Measurements from ENCODE around the gene LRRC40. TPM values are rescaled to one million over a fixed set of nuclear protein-coding genes. Genes with fewer than 3 reads are reported as not detected.

The LRRC40 gene
- total and polyA plus RNA-seq, 9 of the 15 experiments (the other 6 are each of a cell fraction or from before 2014, with no cell fraction given) = 16.1 to 36.2 (median 30.9) TPM

GRCh38 chr1:70117046-70117445 lies 88.3 kb downstream of the LRRC40 start:
- intact Hi-C loops (cut with micrococcal nuclease) = no loop called here
- H3K79me2 ChIP-seq (ENCODE audit: control insufficient read depth, insufficient read depth, low read length) = no peaks in the 10 kb centered on the region
- no peaks in the 10 kb centered on the region for H3K9me3 ChIP-seq (replicated peaks; ENCODE audit: control insufficient read depth, insufficient read depth, low read depth, low read length)
- CTCF ChIA-PET (ENCODE audit: low intra/inter-chr PET ratio) = no interaction called here
- no peaks in the 10 kb centered on the region for H3K9me1 ChIP-seq (ENCODE audit: control insufficient read depth, insufficient read depth, low read length)
- no peak overlapping the region for H3K4me2 ChIP-seq (ENCODE audit: insufficient read depth, low read length)
- no TSS peak for BruUV-seq (replicated peaks)
- no peak overlapping the region for H2AFZ ChIP-seq (ENCODE audit: low read depth, low read length)
- H3K27me3 ChIP-seq (ENCODE audit: control insufficient read depth in 2 of 2, insufficient read depth in 2 of 2, low read length in 2 of 2) = no peaks in the 10 kb centered on the region
- ATAC-seq = no peak
- no peaks in the 10 kb centered on the region for H3K36me3 ChIP-seq (ENCODE audit: control insufficient read depth, insufficient read depth, low read length)
- POLR2A ChIA-PET = interaction anchor here (1.1 to 1.2 kb wide), 2 partner anchors 10 to 15 kb away, joined by 3 to 4 read pairs; no protein-coding TSS in a partner anchor
- no peak overlapping the region for H3K9ac ChIP-seq (ENCODE audit: insufficient read depth in 1 of 2, low read depth in 2 of 2, low read length in 2 of 2)
- H3K4me1 ChIP-seq (replicated peaks in 1 of 2; ENCODE audit: control insufficient read depth in 2 of 2, insufficient read depth in 2 of 2, low read length in 2 of 2) = no peaks in the 10 kb centered on the region
- TF ChIP-seq SRF (CRISPR knock-in tag; IDR thresholded peaks at IDR 0.05) (no peak), DMBX1 (CRISPR knock-in tag; IDR thresholded peaks at IDR 0.05; ENCODE audit: borderline replicate concordance) (no peak), RBM17 (IDR thresholded peaks at IDR 0.05; ENCODE audit: borderline replicate concordance, low read depth, low read length) (no peak), RFX1 (IDR thresholded peaks at IDR 0.05) (no peak), RAD21 (CRISPR knock-in tag; conservative IDR thresholded peaks at IDR 0.05 in 1 of 2, IDR thresholded peaks at IDR 0.05 in 1 of 2) (no peak), ZBTB33 (CRISPR knock-in tag; IDR thresholded peaks at IDR 0.05) (no peak), ZNF707 (CRISPR knock-in tag; conservative IDR thresholded peaks at IDR 0.05) (no peak), YY1 (IDR thresholded peaks at IDR 0.05; ENCODE audit: borderline replicate concordance in 1 of 3, control insufficient read depth in 1 of 3, extremely low read depth in 1 of 3, insufficient read depth in 3 of 3, insufficient read length in 1 of 3, insufficient replicate concordance in 2 of 3, low read depth in 1 of 3, low read length in 2 of 3) (no peak), RBM14 (IDR thresholded peaks at IDR 0.05; ENCODE audit: borderline replicate concordance, insufficient read depth, low read depth, low read length) (no peak)
- no peaks in the 10 kb centered on the region for H4K20me1 ChIP-seq (replicated peaks; ENCODE audit: control insufficient read depth, insufficient read depth, low read length)
- FAIRE-seq = no peak
- H3K4me3 ChIP-seq = no peak overlapping the region
- in situ Hi-C loops (cut with MboI) = no loop called here
- no peak for DNase-seq (ENCODE audit: extremely low read depth in 1 of 4, low spot score in 3 of 4)
- no peak overlapping the region for H3K27ac ChIP-seq (ENCODE audit: extremely low read depth, low read depth, low read length)
